GM18870 (cell line): ENCODE data around the gene MAGI2.

Source experiments
- ATAC-seq: cut with Tn5 transposase; IDR thresholded peaks from one replicate; pipeline ENCODE4 v1.9.1; 2021; ENCODE audit warnings: moderate library complexity; ENCODE audit not compliant: unreplicated experiment

The MAGI2 gene

DNA sequence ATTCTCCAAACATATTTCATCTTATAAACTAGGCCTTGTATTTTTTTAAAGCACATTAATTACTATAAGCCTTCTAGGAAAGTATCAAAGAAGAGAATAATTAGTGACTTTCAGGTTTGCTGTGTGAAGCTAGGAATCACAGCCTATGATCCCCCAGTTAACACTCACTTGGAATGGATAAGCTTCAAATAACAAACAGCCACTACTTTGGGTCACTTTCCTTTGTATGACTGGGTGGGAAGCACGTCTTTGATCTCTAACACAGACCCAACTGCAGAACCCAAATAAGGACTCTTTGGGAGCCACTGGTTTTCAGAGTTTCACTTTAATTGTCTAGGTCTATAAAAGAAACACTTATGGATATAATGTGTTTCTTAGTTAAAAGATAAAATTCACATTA lies 769.3 kb downstream of the MAGI2 start:
- no peak for ATAC-seq

DNA sequence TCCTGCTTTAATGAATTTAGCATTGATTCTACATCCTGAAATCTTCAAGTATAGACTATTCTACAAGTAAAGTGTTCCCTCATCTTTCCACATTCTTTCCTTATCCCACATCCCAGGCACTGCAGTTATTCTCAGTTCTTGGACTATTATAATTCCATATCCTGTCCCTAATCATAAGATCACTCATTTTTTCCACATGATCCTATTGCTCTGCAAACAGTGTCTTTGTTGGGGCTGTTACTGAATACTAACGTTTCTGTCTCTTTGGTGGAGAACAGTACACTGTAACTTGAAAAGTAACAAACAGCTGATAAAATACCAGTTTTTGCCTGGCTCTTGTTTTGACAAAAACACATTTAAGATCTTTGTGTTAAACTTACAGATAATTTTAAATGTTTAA lies 769.9 kb downstream of the MAGI2 start:
- ATAC-seq = no peak

- ATAC-seq = no peak
Observed at GRCh38 chr7:78679112-78679876, 774.2 kb downstream of the MAGI2 start.

DNA sequence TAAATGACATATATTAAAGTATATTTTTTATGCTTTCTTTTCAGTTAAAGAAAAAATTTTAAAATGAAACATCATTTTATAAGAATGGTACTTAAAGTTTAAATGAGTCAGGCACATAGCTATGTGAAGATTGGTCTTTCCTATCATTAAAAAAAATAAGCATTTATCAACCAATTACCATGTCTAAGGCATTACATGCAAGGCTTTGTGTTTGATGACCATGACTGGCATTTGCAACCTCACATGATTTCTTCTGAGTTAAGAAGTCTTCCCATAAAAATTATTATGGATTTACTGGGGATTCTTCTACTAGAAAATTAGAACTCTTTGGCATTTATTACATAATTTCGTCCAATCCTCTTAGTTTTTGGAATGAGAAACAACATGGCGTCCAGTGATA lies 776.1 kb downstream of the MAGI2 start:
- ATAC-seq = no peak

GRCh38 chr7:78675511-78675910 lies 778.0 kb downstream of the MAGI2 start:
- no peak for ATAC-seq

DNA sequence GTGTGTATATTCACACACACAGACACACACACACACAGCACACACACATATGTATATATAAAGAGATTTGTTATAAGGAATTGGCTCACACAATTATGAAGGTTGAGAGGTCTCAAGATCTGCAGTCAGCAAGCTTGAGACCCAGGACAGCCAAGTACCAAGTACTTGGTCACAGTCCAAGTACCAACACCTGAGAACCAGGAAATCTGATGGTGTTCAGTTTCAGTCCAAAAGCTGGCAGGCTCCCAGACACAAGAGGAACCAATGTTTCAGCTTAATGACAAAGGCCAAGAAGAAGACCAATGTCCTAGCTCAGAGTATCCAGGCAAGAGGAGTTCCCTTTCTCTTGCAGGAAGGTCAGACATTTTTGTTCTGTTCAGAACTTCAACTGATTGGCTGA lies 780.2 kb downstream of the MAGI2 start:
- no peak for ATAC-seq

GRCh38 chr7:78662939-78663338 lies 790.5 kb downstream of the MAGI2 start:
- no peak for ATAC-seq

GRCh38 chr7:78649976-78650375 lies 803.5 kb downstream of the MAGI2 start:
- ATAC-seq = no peak

- no peak for ATAC-seq
Observed at GRCh38 chr7:78649236-78649635, 804.2 kb downstream of the MAGI2 start.

GRCh38 chr7:78642751-78643150 lies 810.7 kb downstream of the MAGI2 start:
- ATAC-seq = no peak

DNA sequence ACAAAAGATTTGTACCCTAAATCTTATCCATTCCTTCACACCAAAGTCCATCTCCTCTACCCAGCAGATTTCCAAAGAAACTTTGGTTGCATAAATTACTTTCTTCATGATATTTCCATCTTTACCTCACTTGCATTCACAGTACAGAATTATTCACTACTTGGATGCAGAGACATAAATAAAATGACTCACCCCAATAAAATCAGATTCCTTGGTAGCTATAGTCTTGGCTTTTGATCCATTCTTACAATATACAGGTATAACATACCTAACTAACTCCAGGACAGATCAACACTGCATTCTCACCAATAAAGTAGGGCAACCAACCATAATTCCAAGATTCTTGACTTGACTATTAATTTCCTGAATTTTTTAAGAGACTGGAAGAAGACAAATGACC lies 815.1 kb downstream of the MAGI2 start:
- ATAC-seq = no peak

- no peak for ATAC-seq
Observed at GRCh38 chr7:78636727-78637126, 816.7 kb downstream of the MAGI2 start.

DNA sequence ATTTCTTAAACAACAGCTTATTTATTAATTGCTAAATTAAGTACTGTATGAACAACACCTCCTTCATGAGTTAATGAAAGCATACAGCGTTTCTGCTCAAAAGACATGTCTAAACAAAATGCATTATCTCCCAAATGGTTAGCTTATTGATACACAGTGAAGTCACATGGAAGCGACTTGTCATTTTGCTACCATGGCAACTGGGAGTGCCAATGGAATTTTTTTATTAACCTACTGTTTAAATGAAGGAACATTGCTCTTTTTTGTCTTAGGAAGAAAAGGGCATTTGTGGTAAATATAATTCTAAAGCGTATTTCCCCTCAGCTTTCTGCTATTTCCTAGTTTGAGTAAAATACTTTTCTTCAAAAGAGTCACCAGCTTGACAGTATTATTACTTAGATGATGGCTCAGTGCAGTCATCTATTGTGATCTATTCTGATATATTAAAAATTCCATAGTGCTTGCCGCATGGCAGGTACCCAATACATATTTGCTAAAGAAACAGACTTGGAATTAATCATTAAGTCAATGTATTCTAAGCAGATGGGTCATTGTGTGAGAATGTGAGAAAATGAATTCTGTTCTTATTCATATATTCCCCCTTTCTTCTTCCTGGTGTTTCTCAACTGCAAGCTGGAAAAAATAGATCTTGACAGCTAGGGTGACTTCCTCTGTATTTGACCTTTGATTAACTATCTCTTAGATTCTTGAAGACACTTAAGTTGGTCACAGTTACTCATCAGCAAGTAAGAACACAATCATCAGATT lies 818.3 kb downstream of the MAGI2 start:
- ATAC-seq = no peak

DNA sequence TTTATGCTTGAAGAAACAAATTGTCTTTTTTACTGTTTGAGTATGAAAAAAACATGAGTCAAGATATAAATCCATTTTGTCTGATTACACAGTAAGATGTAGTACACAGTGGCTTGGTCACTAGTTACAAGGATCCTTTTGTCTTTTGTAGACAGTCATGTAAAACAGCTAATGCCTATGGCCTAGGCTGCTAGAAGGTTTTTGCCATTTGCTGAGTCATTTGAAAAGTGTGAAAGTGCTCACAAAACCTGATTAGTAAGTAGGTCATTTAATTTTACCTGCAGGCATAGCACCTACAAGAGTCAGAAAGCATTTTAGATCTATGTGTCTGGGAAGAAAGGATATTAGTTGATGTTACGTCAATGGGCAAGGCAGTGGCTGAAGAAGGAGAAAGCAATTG lies 819.4 kb downstream of the MAGI2 start:
- ATAC-seq = no peak

- ATAC-seq = no peak
Observed at GRCh38 chr7:78620920-78621319, 832.5 kb downstream of the MAGI2 start.

- no peak for ATAC-seq
Observed at GRCh38 chr7:78616539-78616938, 836.9 kb downstream of the MAGI2 start.

DNA sequence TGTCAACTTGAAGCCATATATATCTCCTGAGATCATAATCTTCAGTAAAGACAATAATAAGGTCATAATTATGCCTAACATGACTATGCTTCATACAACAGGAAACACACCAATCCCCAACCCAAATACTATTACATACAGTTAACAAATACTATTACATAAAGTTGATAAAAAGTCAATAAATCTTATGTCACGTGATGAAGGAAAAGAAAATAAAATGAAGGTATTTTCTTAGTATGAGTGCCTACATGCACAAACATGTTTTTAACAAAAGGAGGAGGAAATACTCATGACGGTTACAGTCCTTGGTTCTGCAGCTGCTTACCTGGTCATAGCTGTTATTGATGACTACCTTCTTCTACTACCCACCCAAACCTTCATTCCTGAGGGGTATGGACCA lies 844.2 kb downstream of the MAGI2 start:
- no peak for ATAC-seq

DNA sequence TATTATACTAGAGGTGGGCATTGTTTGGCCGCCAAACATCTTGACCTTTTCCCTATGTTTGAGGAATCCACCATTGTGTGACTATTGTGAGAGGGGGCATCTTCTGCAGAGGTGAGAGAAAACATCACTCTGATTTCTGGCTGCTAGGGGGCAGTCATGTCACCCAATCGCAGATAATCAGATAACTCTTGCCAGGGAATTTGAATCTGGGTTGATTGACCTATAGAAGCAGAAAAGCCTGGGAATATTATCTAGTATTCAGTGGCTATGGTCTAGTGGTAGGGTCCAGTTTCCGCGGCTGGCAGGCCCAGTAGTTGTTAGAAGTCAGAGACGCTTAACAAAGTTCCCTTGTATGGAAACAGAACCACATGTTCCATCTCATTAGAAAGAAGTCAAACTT lies 846.4 kb downstream of the MAGI2 start:
- no peak for ATAC-seq

GRCh38 chr7:78605119-78605518 lies 848.3 kb downstream of the MAGI2 start:
- ATAC-seq = no peak

DNA sequence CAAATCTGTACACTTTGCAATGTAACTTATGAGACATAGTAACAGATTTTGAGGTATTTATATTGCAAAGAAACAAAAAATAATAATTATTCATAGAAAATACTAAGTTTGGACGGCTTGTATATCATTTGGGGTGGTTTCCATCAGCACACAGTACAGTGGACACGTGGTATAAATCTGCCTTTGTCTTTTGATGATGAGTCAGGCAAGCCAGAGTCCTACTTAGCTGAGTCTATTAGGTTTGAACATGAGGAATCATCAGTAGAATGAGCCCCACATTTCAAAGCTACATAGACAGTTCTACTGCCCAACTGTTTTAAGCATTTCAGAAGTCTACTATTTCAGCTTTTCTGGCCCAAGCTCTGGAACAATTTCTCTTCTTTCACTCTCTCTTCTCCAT lies 851.7 kb downstream of the MAGI2 start:
- no peak for ATAC-seq

GRCh38 chr7:78594156-78594555 lies 859.3 kb downstream of the MAGI2 start:
- ATAC-seq = no peak

- ATAC-seq = no peak
Observed at GRCh38 chr7:78588393-78588792, 865.1 kb downstream of the MAGI2 start.
